Stomach (tissue), 4 donors: Measurements from ENCODE around the gene SLC49A4.

Experiments used
- EP300 ChIP-seq: sonication (generic); formaldehyde crosslinking; IDR thresholded peaks from one replicate; pipeline ENCODE4 v1.6.1; 2017; ENCODE audit warnings: antibody characterized with exemption
- POLR2A ChIP-seq, 4 donors: fragments of 450-650 bp; IDR thresholded peaks; one replicate each; pipeline ENCODE4 v1.6.1; 2016; ENCODE audit warnings: antibody characterized with exemption in 4 of 4, control low read depth in 2 of 4, mild to moderate bottlenecking in 1 of 4, moderate library complexity in 1 of 4
- TF ChIP-seq, protein P1 (sequence below), 7 experiments: fragments of 450-650 bp in 4 of 7; fragments of 200-600 bp in 3 of 7; sonication (generic) in 3 of 7; IDR thresholded peaks; one replicate each; pipeline ENCODE4 v1.5.1; 2016 to 2019; ENCODE audit warnings: antibody characterized with exemption in 7 of 7, control low read depth in 2 of 7, mild to moderate bottlenecking in 1 of 7

- TF ChIP-seq POLR2A (IDR thresholded peaks at IDR 0.05) (no peak), EP300 (no peak)
- TF ChIP-seq, protein P1, sequence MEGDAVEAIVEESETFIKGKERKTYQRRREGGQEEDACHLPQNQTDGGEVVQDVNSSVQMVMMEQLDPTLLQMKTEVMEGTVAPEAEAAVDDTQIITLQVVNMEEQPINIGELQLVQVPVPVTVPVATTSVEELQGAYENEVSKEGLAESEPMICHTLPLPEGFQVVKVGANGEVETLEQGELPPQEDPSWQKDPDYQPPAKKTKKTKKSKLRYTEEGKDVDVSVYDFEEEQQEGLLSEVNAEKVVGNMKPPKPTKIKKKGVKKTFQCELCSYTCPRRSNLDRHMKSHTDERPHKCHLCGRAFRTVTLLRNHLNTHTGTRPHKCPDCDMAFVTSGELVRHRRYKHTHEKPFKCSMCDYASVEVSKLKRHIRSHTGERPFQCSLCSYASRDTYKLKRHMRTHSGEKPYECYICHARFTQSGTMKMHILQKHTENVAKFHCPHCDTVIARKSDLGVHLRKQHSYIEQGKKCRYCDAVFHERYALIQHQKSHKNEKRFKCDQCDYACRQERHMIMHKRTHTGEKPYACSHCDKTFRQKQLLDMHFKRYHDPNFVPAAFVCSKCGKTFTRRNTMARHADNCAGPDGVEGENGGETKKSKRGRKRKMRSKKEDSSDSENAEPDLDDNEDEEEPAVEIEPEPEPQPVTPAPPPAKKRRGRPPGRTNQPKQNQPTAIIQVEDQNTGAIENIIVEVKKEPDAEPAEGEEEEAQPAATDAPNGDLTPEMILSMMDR (IDR thresholded peaks at IDR 0.05): no peak
Measured at GRCh38 chr3:122843604-122844003, 48.7 kb downstream of the SLC49A4 start.
